Smooth muscle cell (in vitro differentiated cells): Measurements from ENCODE around the gene PRRG2. TPM values are rescaled to one million over a fixed set of nuclear protein-coding genes. Genes with fewer than 3 reads are reported as not detected.

Source experiments
- DNase-seq: peaks from one replicate; lab custom pipeline; 2025; ENCODE audit not compliant: unreplicated experiment; lab: John Stamatoyannopoulos, UW
- H2AFZ ChIP-seq: fragments of 200-600 bp; sonication (generic); 2 replicates; pipeline ENCODE4 v1.6.0; 2016; ENCODE audit warnings: antibody characterized with exemption, low read depth, mild to moderate bottlenecking
- H3F3A ChIP-seq: fragments of 200-600 bp; sonication (generic); 2 replicates; pipeline ENCODE4 v1.6.0; 2017; ENCODE audit warnings: antibody characterized with exemption, low read depth
- H3K27ac ChIP-seq: fragments of 200-600 bp; sonication (generic); 2 replicates; pipeline ENCODE4 v1.5.1; 2016; ENCODE audit warnings: low read depth, mild to moderate bottlenecking
- H3K27me3 ChIP-seq: fragments of 200-600 bp; sonication (generic); 2 replicates; pipeline ENCODE4 v1.6.1; 2016; ENCODE audit warnings: low read depth, mild to moderate bottlenecking
- H3K36me3 ChIP-seq: fragments of 200-600 bp; sonication (generic); 2 replicates; pipeline ENCODE4 v1.5.1; 2016; ENCODE audit warnings: low read depth
- H3K4me1 ChIP-seq: fragments of 200-600 bp; sonication (generic); 2 replicates; pipeline ENCODE4 v1.5.1; 2016; ENCODE audit warnings: low read depth
- H3K4me2 ChIP-seq: fragments of 200-600 bp; sonication (generic); 2 replicates; pipeline ENCODE4 v1.6.0; 2016; ENCODE audit warnings: mild to moderate bottlenecking
- H3K4me3 ChIP-seq: fragments of 200-600 bp; sonication (generic); 2 replicates; pipeline ENCODE4 v1.5.1; 2016; ENCODE audit warnings: mild to moderate bottlenecking
- H3K79me2 ChIP-seq: fragments of 200-600 bp; sonication (generic); 2 replicates; pipeline ENCODE4 v1.6.0; 2016; ENCODE audit warnings: low read depth, mild to moderate bottlenecking
- H3K9ac ChIP-seq: fragments of 200-600 bp; sonication (generic); 2 replicates; pipeline ENCODE4 v1.6.0; 2016; ENCODE audit warnings: low read depth
- H3K9me3 ChIP-seq: fragments of 200-600 bp; sonication (generic); replicated peaks from 2 replicates; pipeline ENCODE4 v1.5.1; 2016; ENCODE audit warnings: low read depth
- H4K20me1 ChIP-seq: fragments of 200-600 bp; sonication (generic); 2 replicates; pipeline ENCODE4 v1.6.0; 2016; ENCODE audit warnings: low read depth
- CTCF ChIP-seq: fragments of 200-600 bp; sonication (generic); IDR thresholded peaks from 2 replicates; pipeline ENCODE4 v1.5.1; 2017; ENCODE audit warnings: borderline replicate concordance, mild to moderate bottlenecking, antibody characterized with exemption; ENCODE audit not compliant: insufficient read depth, poor library complexity, severe bottlenecking
- WGBS: methylation state at CpG from one replicate; pipeline ENCODE4 v1.1.7; 2016; ENCODE audit warnings: low lambda C conversion rate; 5-methylcytosine and 5-hydroxymethylcytosine counted together
- polyA plus RNA-seq: library from polyadenylated mRNA; unstranded; fragments of >200 nt; fragmentation: Nextera tagmentation; extraction: Ambion mirVana; gene quantifications from 2 replicates; pipeline ENCODE4 v1.2.1, GENCODE V29; 2016
- total RNA-seq: library from RNA; depleted of rRNA; stranded (reverse); fragments of >200 nt; gene quantifications from 2 replicates; pipeline ENCODE4 v1.2.3, GENCODE V29; 2014

Gene PRRG2
- total and polyA plus RNA-seq, 2 experiments from 2014 or later, result 0.24 to 13.5 TPM

- peaks cover 4% of the 10 kb centered on the region for H3K4me1 ChIP-seq
- DNase-seq, result no peak
- no peak for TF ChIP-seq CTCF
- H3K4me3 ChIP-seq, result no peak overlapping the region
- peaks cover 6% of the 10 kb centered on the region for H3K79me2 ChIP-seq
- H3K27ac ChIP-seq, result no peak overlapping the region
- H3F3A ChIP-seq, result peaks cover 13% of the 10 kb centered on the region
- no peaks in the 10 kb centered on the region for H3K9me3 ChIP-seq
- WGBS, result 68% methylated on average over 62 of the region's 66 CpGs
- H3K9ac ChIP-seq, result no peak overlapping the region
- peaks cover 56% of the 10 kb centered on the region for H4K20me1 ChIP-seq
- H2AFZ ChIP-seq, result no peak overlapping the region
- H3K4me2 ChIP-seq, result no peak overlapping the region
- H3K27me3 ChIP-seq, result no peaks in the 10 kb centered on the region
- no peaks in the 10 kb centered on the region for H3K36me3 ChIP-seq
Measured at GRCh38 chr19:49556412-49557398, 24.4 kb upstream of the PRRG2 start.

- peaks cover 67% of the 10 kb centered on the region for H4K20me1 ChIP-seq
- H3K4me1 ChIP-seq, result peaks cover 4% of the 10 kb centered on the region
- no peaks in the 10 kb centered on the region for H3K9me3 ChIP-seq
- H3K4me2 ChIP-seq, result no peak overlapping the region
- TF ChIP-seq CTCF, result no peak
- no peaks in the 10 kb centered on the region for H3K27me3 ChIP-seq
- no peak overlapping the region for H2AFZ ChIP-seq
- H3K4me3 ChIP-seq, result no peak overlapping the region
- no peaks in the 10 kb centered on the region for H3K36me3 ChIP-seq
- peaks cover 10% of the 10 kb centered on the region for H3F3A ChIP-seq
- no peak overlapping the region for H3K27ac ChIP-seq
- no peak overlapping the region for H3K9ac ChIP-seq
- no peak for DNase-seq
- H3K79me2 ChIP-seq, result peaks cover 13% of the 10 kb centered on the region
- WGBS, result 98% methylated on average over 18 of the region's 18 CpGs
Measured at GRCh38 chr19:49557641-49558325, 23.3 kb upstream of the PRRG2 start.

GRCh38 chr19:49558591-49558990, 22.5 kb upstream of the PRRG2 start:
- 93% methylated on average over 7 of the region's 7 CpGs for WGBS
- no peak for DNase-seq
- Histone ChIP-seq H3K4me3 (no peak overlapping the region), H3K27me3 (no peaks in the 10 kb centered on the region), H2AFZ (no peak overlapping the region), H4K20me1 (peaks cover 72% of the 10 kb centered on the region), H3K27ac (no peak overlapping the region), H3K79me2 (peaks cover 22% of the 10 kb centered on the region), H3K9ac (no peak overlapping the region), H3K4me1 (peaks cover 4% of the 10 kb centered on the region), H3F3A (peaks cover 7% of the 10 kb centered on the region), H3K4me2 (no peak overlapping the region), H3K36me3 (no peaks in the 10 kb centered on the region), H3K9me3 (no peaks in the 10 kb centered on the region)
- no peak for TF ChIP-seq CTCF
